Measurements from ENCODE around the gene TSPAN17. TPM values are rescaled to one million over a fixed set of nuclear protein-coding genes. Genes with fewer than 3 reads are reported as not detected.

Gene TSPAN17
- total and polyA plus RNA-seq, 10 of the 15 experiments (the other 5 are each of a cell fraction or from before 2014, with no cell fraction given) = 0.24 to 17.1 (median 10.4) TPM

GRCh38 chr5:176703857-176704256 lies 56.6 kb downstream of the TSPAN17 start (continued):
- TF ChIP-seq NKRF (conservative IDR thresholded peaks at IDR 0.05) = no peak
- TF ChIP-seq BCL11A (IDR thresholded peaks at IDR 0.05; ENCODE audit: low read depth, low read length) = no peak

- ChIA-PET CTCF (no interaction called here), POLR2A (no interaction called here), RAD21 (ENCODE audit: unreplicated experiment) (no interaction called here), SMC1A (ENCODE audit: uncharacterized antibody, unreplicated experiment) (no interaction called here)
- Histone ChIP-seq H3K9me3 (replicated peaks; ENCODE audit: control insufficient read depth, insufficient read depth, low read length) (no peaks in the 10 kb centered on the region; the same call in 2 of the 3 replicates), H3K9ac (ENCODE audit: control insufficient read depth, insufficient read depth, low read length) (no peak overlapping the region), H3K79me2 (ENCODE audit: control insufficient read depth, insufficient read depth, low read length) (no peaks in the 10 kb centered on the region), H3K4me3 (no peak overlapping the region), H3K27me3 (replicated peaks in 1 of 2; ENCODE audit: control insufficient read depth in 2 of 2, insufficient read depth in 2 of 2, low read length in 1 of 2) (peaks cover 0 to 3% of the 10 kb centered on the region in 2 experiments; a peak in 2 of 4 replicates), H3K4me1 (ENCODE audit: control insufficient read depth, insufficient read depth, low read length) (no peaks in the 10 kb centered on the region), H3K27ac (ENCODE audit: control insufficient read depth, insufficient read depth) (no peak overlapping the region), H3K36me3 (ENCODE audit: control insufficient read depth in 2 of 2, insufficient read depth in 2 of 2, low read length in 1 of 2) (no peaks in the 10 kb centered on the region), H4K20me1 (ENCODE audit: control insufficient read depth, insufficient read depth) (no peaks in the 10 kb centered on the region), H2AFZ (ENCODE audit: control insufficient read depth, low read depth, low read length) (no peak overlapping the region), H3K4me2 (ENCODE audit: control insufficient read depth, insufficient read depth) (no peak overlapping the region)
- ATAC-seq (no peak), DNase-seq (ENCODE audit: low read depth, low spot score) (no peak), FAIRE-seq (no peak)
- in situ Hi-C loops (cut with MboI) (no loop called here), intact Hi-C loops (cut with micrococcal nuclease; ENCODE audit: unreplicated experiment) (no loop called here)
- no peak for TF ChIP-seq GATAD2B (conservative IDR thresholded peaks at IDR 0.05; ENCODE audit: low read depth)
- no peak for TF ChIP-seq HCFC1 (IDR thresholded peaks at IDR 0.05; ENCODE audit: low read length)
- TF ChIP-seq HDAC6 (IDR thresholded peaks at IDR 0.05; ENCODE audit: unreplicated experiment) = no peak
- no peak for TF ChIP-seq WRNIP1 (IDR thresholded peaks at IDR 0.05; ENCODE audit: borderline replicate concordance, low read depth, low read length)
- TF ChIP-seq SMARCA5 (IDR thresholded peaks at IDR 0.05) = no peak
- no peak for TF ChIP-seq JUND (IDR thresholded peaks at IDR 0.05; ENCODE audit: low read depth, low read length)
- TF ChIP-seq ZNF24 (IDR thresholded peaks at IDR 0.05) = no peak
- TF ChIP-seq KAT2A (conservative IDR thresholded peaks at IDR 0.05; ENCODE audit: control insufficient read depth, low read depth, low read length) = no peak
- TF ChIP-seq SUZ12 (IDR thresholded peaks at IDR 0.05; ENCODE audit: unreplicated experiment) = no peak
- TF ChIP-seq TCF3 (IDR thresholded peaks at IDR 0.05; ENCODE audit: borderline replicate concordance, insufficient read depth, low read depth, low read length) = no peak
- TF ChIP-seq E2F4 (IDR thresholded peaks at IDR 0.05; ENCODE audit: low read depth, low read length) = no peak
- TF ChIP-seq RB1 (IDR thresholded peaks at IDR 0.05; ENCODE audit: borderline replicate concordance) = no peak
- BruUV-seq (replicated peaks) = no TSS peak
- WGBS (ENCODE audit: insufficient coverage, insufficient replicate concordance, low lambda C conversion rate, missing lambda C conversion rate) = 38% methylated on average over 3 of the region's 3 CpGs
Measured at GRCh38 chr5:176704355-176704754, 57.1 kb downstream of the TSPAN17 start.
